GM12878 (cell line): ENCODE measurements around the gene CCDC82.

ENCODE experiments used
- CEBPB ChIP-seq, 2 experiments: fragments of 150-350 bp in 1 of 2; IDR thresholded peaks; 2 replicates each; pipeline ENCODE4 v1.6.1; 2012 to 2014; ENCODE audit warnings: low read depth in 2 of 2, low read length in 2 of 2, borderline replicate concordance in 1 of 2, inconsistent platforms in 1 of 2
- NFIC ChIP-seq: IDR thresholded peaks from 2 replicates; pipeline ENCODE4 v1.6.1; 2012; ENCODE audit warnings: low read depth, mild to moderate bottlenecking, inconsistent platforms, low read length, moderate library complexity
- POLR2A ChIP-seq: IDR thresholded peaks from 2 replicates; pipeline ENCODE4 v1.6.1; 2011; ENCODE audit warnings: low read depth, mild to moderate bottlenecking, low read length
- ZNF274 ChIP-seq: IDR thresholded peaks from one replicate; pipeline ENCODE4 v1.8.0; 2011; ENCODE audit not compliant: insufficient read length, insufficient read depth
- ZSCAN29 ChIP-seq: fragments of 450-650 bp; IDR thresholded peaks from 2 replicates; pipeline ENCODE4 v1.6.1; 2017; ENCODE audit warnings: mild to moderate bottlenecking, moderate library complexity
- TF ChIP-seq, protein P1 (sequence below): IDR thresholded peaks from 2 replicates; pipeline ENCODE4 v1.6.1; 2011; ENCODE audit warnings: borderline replicate concordance, low read depth, mild to moderate bottlenecking, moderate library complexity, mixed read lengths, low read length; ENCODE audit not compliant: insufficient read depth; ENCODE audit errors: extremely low read length
- TF ChIP-seq, protein P2 (sequence below), 3 experiments: IDR thresholded peaks in 2 of 3; conservative IDR thresholded peaks in 1 of 3; 2 replicates each; pipeline ENCODE4 v1.5.1; 2011; ENCODE audit warnings: low read depth in 3 of 3, low read length in 3 of 3, mild to moderate bottlenecking in 3 of 3, control low read depth in 2 of 3, moderate library complexity in 2 of 3, inconsistent platforms in 1 of 3, mixed read lengths in 1 of 3; ENCODE audit not compliant: control insufficient read depth in 2 of 3, insufficient read depth in 1 of 3; ENCODE audit errors: extremely low read depth in 1 of 3
- TF ChIP-seq, protein P3 (sequence below): IDR thresholded peaks from 2 replicates; pipeline ENCODE4 v1.6.1; 2011; ENCODE audit warnings: low read depth, mild to moderate bottlenecking, low read length, moderate library complexity, borderline replicate concordance; ENCODE audit errors: extremely low read depth

DNA sequence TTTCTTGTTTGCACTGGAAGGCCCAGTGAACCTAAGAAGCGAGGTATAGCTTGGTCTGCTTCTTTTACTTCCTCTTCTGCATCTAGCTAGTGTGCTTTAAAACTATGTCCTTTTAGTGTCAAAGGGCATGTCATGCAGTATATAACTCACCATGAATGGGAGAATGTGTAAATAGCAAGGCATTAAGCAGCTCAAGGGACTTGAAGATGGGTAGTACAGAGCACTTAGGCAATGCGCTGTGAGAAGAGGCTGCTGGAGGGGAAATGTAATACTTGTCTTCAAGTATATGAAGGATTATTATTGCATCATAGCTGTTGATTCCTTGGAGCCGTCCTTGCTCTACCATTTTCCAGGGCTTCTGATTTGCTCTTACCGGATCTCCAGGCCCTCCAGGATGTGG lies 54.3 kb downstream of the CCDC82 start:
- no peak for TF ChIP-seq NFIC
- no peak for TF ChIP-seq POLR2A
- TF ChIP-seq, protein P1, sequence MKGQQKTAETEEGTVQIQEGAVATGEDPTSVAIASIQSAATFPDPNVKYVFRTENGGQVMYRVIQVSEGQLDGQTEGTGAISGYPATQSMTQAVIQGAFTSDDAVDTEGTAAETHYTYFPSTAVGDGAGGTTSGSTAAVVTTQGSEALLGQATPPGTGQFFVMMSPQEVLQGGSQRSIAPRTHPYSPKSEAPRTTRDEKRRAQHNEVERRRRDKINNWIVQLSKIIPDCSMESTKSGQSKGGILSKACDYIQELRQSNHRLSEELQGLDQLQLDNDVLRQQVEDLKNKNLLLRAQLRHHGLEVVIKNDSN, result no peak
- no peak for TF ChIP-seq CEBPB (IDR thresholded peaks at IDR 0.05; ENCODE audit: borderline replicate concordance in 1 of 2, low read depth in 2 of 2, low read length in 2 of 2)
- TF ChIP-seq ZSCAN29, result no peak
- TF ChIP-seq, protein P2, sequence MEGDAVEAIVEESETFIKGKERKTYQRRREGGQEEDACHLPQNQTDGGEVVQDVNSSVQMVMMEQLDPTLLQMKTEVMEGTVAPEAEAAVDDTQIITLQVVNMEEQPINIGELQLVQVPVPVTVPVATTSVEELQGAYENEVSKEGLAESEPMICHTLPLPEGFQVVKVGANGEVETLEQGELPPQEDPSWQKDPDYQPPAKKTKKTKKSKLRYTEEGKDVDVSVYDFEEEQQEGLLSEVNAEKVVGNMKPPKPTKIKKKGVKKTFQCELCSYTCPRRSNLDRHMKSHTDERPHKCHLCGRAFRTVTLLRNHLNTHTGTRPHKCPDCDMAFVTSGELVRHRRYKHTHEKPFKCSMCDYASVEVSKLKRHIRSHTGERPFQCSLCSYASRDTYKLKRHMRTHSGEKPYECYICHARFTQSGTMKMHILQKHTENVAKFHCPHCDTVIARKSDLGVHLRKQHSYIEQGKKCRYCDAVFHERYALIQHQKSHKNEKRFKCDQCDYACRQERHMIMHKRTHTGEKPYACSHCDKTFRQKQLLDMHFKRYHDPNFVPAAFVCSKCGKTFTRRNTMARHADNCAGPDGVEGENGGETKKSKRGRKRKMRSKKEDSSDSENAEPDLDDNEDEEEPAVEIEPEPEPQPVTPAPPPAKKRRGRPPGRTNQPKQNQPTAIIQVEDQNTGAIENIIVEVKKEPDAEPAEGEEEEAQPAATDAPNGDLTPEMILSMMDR (IDR thresholded peaks at IDR 0.05 in 2 of 3, conservative IDR thresholded peaks at IDR 0.05 in 1 of 3; ENCODE audit: control insufficient read depth in 2 of 3, extremely low read depth in 1 of 3, insufficient read depth in 1 of 3, low read depth in 3 of 3, low read length in 3 of 3), result no peak
- no peak for TF ChIP-seq ZNF274
- TF ChIP-seq, protein P3, sequence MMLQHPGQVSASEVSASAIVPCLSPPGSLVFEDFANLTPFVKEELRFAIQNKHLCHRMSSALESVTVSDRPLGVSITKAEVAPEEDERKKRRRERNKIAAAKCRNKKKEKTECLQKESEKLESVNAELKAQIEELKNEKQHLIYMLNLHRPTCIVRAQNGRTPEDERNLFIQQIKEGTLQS, result no peak
